EH (cell line): ENCODE results near the gene SLC30A5.
"Not testable (repeated sequence)": the region's sequence is repeated elsewhere in the genome, so short reads cannot be mapped to it uniquely, and the experiment has no call there.

Experiments used
- DNase-seq: peaks from one replicate; pipeline ENCODE4 v3.0.0-alpha.2; 2015; ENCODE audit warnings: low read depth

Gene SLC30A5

GRCh38 chr5:69105996-69106906, 12.4 kb downstream of the SLC30A5 start:
- no peak for DNase-seq

- DNase-seq: not testable (repeated sequence)
Observed at GRCh38 chr5:69108367-69108766, 14.6 kb downstream of the SLC30A5 start.

DNA sequence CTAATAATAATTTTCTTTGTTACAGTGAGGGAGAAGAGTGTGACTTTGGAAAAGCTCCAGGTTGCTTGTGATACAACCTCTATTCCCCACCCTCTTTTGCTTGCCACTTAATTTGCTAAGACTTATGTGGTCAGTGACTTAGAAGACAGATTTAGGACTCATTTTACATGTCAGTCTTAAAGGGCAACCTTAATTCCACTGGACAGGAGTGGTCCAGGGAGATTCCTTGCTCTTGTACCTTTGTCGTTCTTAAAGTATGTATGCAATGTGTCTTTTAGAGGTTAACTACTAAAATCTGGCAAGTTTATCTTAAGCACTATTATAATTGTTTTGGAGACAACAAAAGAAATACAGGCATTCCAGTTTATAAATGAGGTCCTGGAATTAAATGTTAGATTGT, 20.0 kb downstream of the SLC30A5 start:
- no peak for DNase-seq

DNA sequence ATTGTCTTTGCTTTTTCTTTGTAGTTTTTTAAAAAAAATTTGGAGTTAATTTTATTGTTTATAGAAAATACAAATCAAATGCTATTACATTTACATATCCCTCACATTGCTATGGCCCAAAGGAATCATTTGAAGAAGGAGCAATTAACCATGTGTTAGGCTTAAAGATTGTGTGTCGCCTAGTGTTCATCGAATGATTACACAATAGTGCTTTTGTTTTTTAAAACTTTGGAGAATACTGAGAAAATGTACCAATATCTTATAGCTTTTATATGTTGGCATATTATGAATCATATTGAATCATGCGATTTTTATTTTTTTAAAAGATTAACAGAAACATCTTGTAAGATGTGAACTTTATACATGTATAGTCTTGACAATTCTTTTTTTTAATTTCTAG, 21.7 kb downstream of the SLC30A5 start:
- no peak for DNase-seq

DNA sequence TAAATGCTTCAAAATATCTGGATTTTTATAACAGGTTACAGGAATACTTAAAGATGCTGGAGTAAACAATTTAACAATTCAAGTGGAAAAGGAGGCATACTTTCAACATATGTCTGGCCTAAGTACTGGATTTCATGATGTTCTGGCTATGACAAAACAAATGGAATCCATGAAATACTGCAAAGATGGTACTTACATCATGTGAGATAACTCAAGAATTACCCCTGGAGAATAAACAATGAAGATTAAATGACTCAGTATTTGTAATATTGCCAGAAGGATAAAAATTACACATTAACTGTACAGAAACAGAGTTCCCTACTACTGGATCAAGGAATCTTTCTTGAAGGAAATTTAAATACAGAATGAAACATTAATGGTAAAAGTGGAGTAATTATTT, 35.6 kb downstream of the SLC30A5 start:
- DNase-seq: peak; percentile 81

GRCh38 chr5:69130241-69130640, 36.4 kb downstream of the SLC30A5 start:
- DNase-seq: no peak

GRCh38 chr5:69131304-69131703, 37.5 kb downstream of the SLC30A5 start:
- DNase-seq: no peak

GRCh38 chr5:69134126-69134525, 40.3 kb downstream of the SLC30A5 start:
- DNase-seq: no peak

GRCh38 chr5:69136293-69136692, 42.5 kb downstream of the SLC30A5 start:
- peak; percentile 58 for DNase-seq

DNA sequence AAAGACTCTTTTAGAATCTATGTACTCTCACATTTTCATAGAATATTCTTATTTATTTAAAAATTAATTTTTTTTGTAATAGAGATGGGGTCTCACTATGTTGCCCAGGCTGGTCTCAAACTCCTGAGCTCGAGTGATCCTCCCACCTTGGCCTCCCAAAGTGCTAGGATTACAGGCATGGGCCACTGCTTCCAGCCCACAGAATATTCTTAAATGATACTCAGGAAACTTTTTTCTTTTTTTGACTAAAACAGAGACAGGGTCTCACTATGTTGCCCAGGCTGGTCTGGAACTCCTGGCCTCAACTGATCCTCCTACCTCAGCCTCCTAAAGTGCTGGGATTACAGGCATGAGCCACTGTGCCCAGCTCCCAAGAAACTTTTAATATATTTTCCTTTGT, 43.4 kb downstream of the SLC30A5 start:
- not testable (repeated sequence) for DNase-seq

- DNase-seq: no peak
Observed at GRCh38 chr5:69137807-69138206, 44.0 kb downstream of the SLC30A5 start.

GRCh38 chr5:69138766-69139165, 45.0 kb downstream of the SLC30A5 start:
- DNase-seq: peak; percentile 5

GRCh38 chr5:69140239-69140638, 46.4 kb downstream of the SLC30A5 start:
- not testable (repeated sequence) for DNase-seq

GRCh38 chr5:69140827-69141226, 47.0 kb downstream of the SLC30A5 start:
- no peak for DNase-seq

- not testable (repeated sequence) for DNase-seq
Observed at GRCh38 chr5:69148576-69148975, 54.8 kb downstream of the SLC30A5 start.

- no peak for DNase-seq
Observed at GRCh38 chr5:69148981-69149675, 55.3 kb downstream of the SLC30A5 start.

DNA sequence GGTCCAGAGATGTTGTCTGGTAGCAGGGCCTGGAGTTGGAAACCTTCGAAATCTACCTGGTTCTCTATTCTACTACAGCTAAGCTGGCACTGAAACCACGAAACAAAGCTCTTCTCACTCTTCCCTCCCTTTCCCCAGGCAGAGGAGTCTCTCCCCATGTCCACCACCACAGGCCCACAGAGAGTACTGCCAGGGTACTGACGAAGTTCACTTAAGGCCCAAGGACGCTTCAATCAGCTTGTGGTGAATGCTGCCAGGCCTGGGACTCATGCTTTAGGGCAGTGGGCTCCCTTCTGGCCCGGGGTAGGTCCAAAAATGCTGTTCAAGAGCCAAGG, 55.8 kb downstream of the SLC30A5 start:
- DNase-seq: no peak

DNA sequence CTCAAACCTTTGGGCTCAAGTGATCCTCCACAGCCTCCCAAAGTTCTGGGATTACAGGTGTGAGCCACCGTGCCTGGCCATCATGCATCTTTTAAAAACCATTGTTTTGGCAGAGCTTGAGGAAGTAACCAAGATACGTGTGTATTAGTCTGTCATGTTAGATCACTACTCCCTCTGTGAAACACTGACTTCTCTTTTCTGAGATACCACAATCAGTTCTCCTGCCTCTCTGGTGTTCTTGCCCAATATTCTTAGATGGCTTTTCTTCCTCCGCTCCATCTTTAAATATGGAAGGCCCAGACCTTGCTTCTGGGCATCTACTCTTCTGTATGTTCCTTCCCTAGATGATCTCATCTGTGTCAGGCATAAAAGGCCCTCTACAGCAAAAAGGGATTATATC, 58.9 kb downstream of the SLC30A5 start:
- no peak for DNase-seq

GRCh38 chr5:69156456-69156855, 62.6 kb downstream of the SLC30A5 start:
- no peak for DNase-seq

GRCh38 chr5:69158039-69158438, 64.2 kb downstream of the SLC30A5 start:
- no peak for DNase-seq

DNA sequence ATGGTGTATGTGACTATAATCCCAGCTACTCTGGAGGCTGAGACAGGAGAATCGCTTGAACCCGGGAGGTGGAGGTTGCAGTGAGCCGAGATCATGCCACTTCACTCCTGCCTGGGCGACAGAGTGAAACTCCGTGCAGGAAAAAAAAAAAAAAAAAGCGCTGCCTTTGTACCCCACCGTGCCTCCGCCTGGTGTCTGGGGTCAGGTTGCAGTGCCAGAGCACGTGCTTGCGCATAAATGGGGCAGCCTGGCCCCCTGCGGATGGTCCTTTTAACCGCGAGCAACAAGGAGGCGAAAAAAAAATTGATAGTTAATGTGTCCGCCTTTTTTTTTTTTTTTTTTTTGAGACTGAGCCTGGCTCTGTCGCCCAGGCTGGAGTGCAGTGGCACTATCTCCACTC, 66.8 kb downstream of the SLC30A5 start:
- no peak for DNase-seq

DNA sequence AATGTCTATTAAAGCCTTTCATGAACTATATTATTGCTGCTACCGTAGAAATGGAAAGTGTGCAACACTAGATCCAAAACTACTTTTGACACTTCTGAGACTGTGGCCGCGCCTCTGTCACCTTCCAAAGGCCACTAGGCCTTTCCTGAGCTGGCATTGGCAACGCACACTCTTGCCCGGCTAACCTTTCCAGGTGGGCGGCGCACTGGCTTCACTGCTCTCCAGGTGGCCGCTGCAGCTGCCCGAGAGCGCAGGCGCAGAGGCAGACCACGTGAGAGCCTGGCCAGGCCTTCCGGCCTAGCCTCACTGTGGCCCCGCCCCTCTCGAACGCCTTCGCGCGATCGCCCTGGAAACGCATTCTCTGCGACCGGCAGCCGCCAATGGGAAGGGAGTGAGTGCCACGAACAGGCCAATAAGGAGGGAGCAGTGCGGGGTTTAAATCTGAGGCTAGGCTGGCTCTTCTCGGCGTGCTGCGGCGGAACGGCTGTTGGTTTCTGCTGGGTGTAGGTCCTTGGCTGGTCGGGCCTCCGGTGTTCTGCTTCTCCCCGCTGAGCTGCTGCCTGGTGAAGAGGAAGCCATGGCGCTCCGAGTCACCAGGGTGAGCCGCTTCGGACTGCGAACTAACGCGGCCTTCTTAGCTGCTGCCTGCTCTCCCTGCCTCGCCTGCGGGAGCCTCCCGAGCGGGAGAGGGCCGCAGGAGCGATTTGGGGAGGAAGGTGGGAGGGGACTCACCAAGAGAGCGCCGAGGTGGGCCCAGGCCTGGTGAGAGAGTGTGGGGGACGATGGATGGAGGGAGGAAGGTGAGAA, 73.1 kb downstream of the SLC30A5 start, which contains the start of gene CCNB1:
Gene CCNB1, plus strand, starts transcription at position 465 of the 807 bp plus-strand sequence. Its CDS starts 113 bp downstream, at position 578.
- peak; percentile 97 for DNase-seq
